Astrocyte (in vitro differentiated cells and primary cell): ENCODE results near the gene TPPP2.

Experiments
- CTCF ChIP-seq: IDR thresholded peaks from 2 replicates; pipeline ENCODE4 v1.5.1; 2011; ENCODE audit warnings: low read depth, mild to moderate bottlenecking, inconsistent platforms, low read length, moderate library complexity; ENCODE audit not compliant: insufficient read depth
- EZH2 ChIP-seq: IDR thresholded peaks from 2 replicates; pipeline ENCODE4 v1.6.1; 2012; ENCODE audit warnings: mild to moderate bottlenecking, low read length, inconsistent platforms; ENCODE audit not compliant: insufficient read depth

- TF ChIP-seq CTCF = no peak
- no peak for TF ChIP-seq EZH2
Measured at GRCh38 chr14:21018286-21018685, 11.7 kb upstream of the TPPP2 start.
